WTC11 (cell line): ENCODE measurements around the gene BRD1.

ENCODE experiments used
- CTCF ChIP-seq: fragments of 200-600 bp; IDR thresholded peaks from 2 replicates; pipeline ENCODE4 v1.8.0; 2022; ENCODE audit warnings: antibody characterized with exemption
- IRF2 ChIP-seq: sonication (generic); formaldehyde crosslinking; IDR thresholded peaks from 2 replicates; pipeline ENCODE4 v1.8.0; 2022; ENCODE audit warnings: low read depth, missing genetic modification reagents, borderline replicate concordance
- MAX ChIP-seq: sonication (generic); formaldehyde crosslinking; IDR thresholded peaks from 2 replicates; pipeline ENCODE4 v1.8.0; 2022; ENCODE audit warnings: mild to moderate bottlenecking, missing genetic modification reagents
- OVOL2 ChIP-seq: fragments of 250-450 bp; sonication (Bioruptor Pico); IDR thresholded peaks from 2 replicates; pipeline ENCODE4 v1.9.0; 2021; ENCODE audit warnings: mild to moderate bottlenecking, borderline replicate concordance
- TEAD4 ChIP-seq: sonication (generic); formaldehyde crosslinking; IDR thresholded peaks from 2 replicates; pipeline ENCODE4 v1.8.0; 2022; ENCODE audit warnings: mild to moderate bottlenecking, missing genetic modification reagents
- ZMAT4 ChIP-seq: fragments of 250-450 bp; sonication (Bioruptor Pico); IDR thresholded peaks from 2 replicates; pipeline ENCODE4 v1.9.0; 2021; ENCODE audit warnings: mild to moderate bottlenecking
- ZNF138 ChIP-seq: sonication (generic); formaldehyde crosslinking; conservative IDR thresholded peaks from 2 replicates; pipeline ENCODE4 v1.8.1; 2022; ENCODE audit warnings: mild to moderate bottlenecking, moderate library complexity, missing genetic modification reagents
- ZNF232 ChIP-seq: sonication (generic); formaldehyde crosslinking; IDR thresholded peaks from 2 replicates; pipeline ENCODE4 v1.8.0; 2022; ENCODE audit warnings: mild to moderate bottlenecking, missing genetic modification reagents
- ZNF263 ChIP-seq: sonication (generic); formaldehyde crosslinking; IDR thresholded peaks from 2 replicates; pipeline ENCODE4 v1.8.1; 2022; ENCODE audit warnings: low read depth, mild to moderate bottlenecking, moderate library complexity, missing genetic modification reagents

- TF ChIP-seq CTCF (no peak), MAX (CRISPR knock-in tag) (no peak), ZNF138 (no peak), ZMAT4 (CRISPR knock-in tag) (no peak), OVOL2 (CRISPR knock-in tag) (no peak), IRF2 (no peak), ZNF232 (CRISPR knock-in tag) (no peak), TEAD4 (no peak), ZNF263 (no peak)
Measured at GRCh38 chr22:49820984-49821383, 6.7 kb downstream of the BRD1 start.
